NT2/D1 (cell line): Measurements from ENCODE around the gene OOSP3.

Source experiments
- SUZ12 ChIP-seq: IDR thresholded peaks from 2 replicates; pipeline ENCODE4 v1.6.1; 2011; ENCODE audit not compliant: insufficient read length, insufficient read depth; ENCODE audit errors: extremely low read depth
- ZNF274 ChIP-seq: IDR thresholded peaks from 2 replicates; pipeline ENCODE4 v1.6.1; 2011; ENCODE audit warnings: mild to moderate bottlenecking, low read depth, low read length

DNA sequence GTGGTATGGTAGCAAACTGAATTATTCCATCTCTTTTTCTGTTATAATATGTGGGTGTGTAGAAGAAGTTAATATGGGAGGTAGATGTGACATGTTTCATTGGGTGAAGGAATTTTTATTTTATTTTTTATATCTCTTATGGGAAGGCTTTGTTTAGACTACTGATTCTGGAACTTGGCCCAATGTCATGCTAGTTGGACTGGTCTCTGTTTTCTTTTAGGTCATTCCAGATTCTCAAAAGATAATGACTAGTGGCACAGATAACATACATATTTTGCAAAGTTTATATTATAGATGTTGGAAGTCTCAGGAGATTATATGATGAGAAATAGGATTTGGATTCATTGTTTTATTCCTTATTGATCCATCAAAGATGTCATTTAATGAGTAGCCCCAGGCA is 1.3 kb upstream of the OOSP3 start:
- TF ChIP-seq SUZ12: no peak
- no peak for TF ChIP-seq ZNF274
